HUES64 (cell line): Measurements from ENCODE around the gene WWC1.
A peak's percentile ranks its signal among the peaks of the same experiment; 100 is the strongest.

Source experiments
- H3K27ac ChIP-seq: 2 replicates; pipeline ENCODE4 v1.7.0; 2013; ENCODE audit warnings: low read depth, low read length, inconsistent platforms
- H3K27me3 ChIP-seq: 2 replicates; pipeline ENCODE4 v1.6.1; 2013; ENCODE audit warnings: mild to moderate bottlenecking, low read length; ENCODE audit not compliant: insufficient read depth
- H3K36me3 ChIP-seq: 2 replicates; pipeline ENCODE4 v1.6.1; 2013; ENCODE audit warnings: mild to moderate bottlenecking, low read length; ENCODE audit not compliant: insufficient read depth
- H3K4me1 ChIP-seq: 2 replicates; pipeline ENCODE4 v1.6.1; 2013; ENCODE audit warnings: mild to moderate bottlenecking, low read length, moderate library complexity; ENCODE audit not compliant: insufficient read depth
- H3K4me3 ChIP-seq: 2 replicates; pipeline ENCODE4 v1.5.1; 2013; ENCODE audit warnings: mild to moderate bottlenecking, low read length, moderate library complexity
- H3K9ac ChIP-seq: 2 replicates; pipeline ENCODE4 v1.6.1; 2013; ENCODE audit warnings: mild to moderate bottlenecking, low read depth, low read length
- H3K9me3 ChIP-seq: 2 replicates; pipeline ENCODE4 v1.6.1; 2013; ENCODE audit warnings: low read depth, low read length; ENCODE audit not compliant: insufficient read depth
- WGBS: fragments of 150-250, 120-280 bp; methylation state at CpG from one replicate; pipeline ENCODE4 v1.1.7; 2013; ENCODE audit warnings: missing lambda C conversion rate; 5-methylcytosine and 5-hydroxymethylcytosine counted together

The WWC1 gene

DNA sequence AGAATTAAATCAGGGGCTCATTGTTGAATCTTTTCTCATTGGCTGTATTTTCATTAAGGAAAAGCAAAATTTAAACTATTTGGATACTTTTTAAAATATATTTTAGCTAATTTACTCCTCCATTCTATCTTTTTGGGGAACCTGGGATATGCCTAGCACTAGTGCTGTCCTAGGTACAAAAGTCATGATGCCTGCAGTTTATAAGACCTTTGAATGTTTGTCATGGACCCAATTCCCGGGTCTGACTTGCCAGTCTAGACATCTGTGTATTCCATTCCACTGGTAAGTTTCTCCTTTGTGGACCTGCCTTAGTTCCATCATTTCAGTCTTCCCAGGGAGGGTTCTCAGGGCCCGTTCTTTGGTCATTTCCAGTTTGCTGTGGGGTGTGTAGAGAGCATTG is 63.0 kb downstream of the WWC1 start:
- Histone ChIP-seq H3K4me3 (no peak overlapping the region), H3K27me3 (no peaks in the 10 kb centered on the region), H3K36me3 (no peaks in the 10 kb centered on the region), H3K27ac (no peak overlapping the region), H3K4me1 (peaks cover 9% of the 10 kb centered on the region; the same call in 1 of the 2 replicates), H3K9me3 (no peaks in the 10 kb centered on the region), H3K9ac (no peak overlapping the region)
- 97% methylated on average over 2 of the region's 2 CpGs for WGBS

DNA sequence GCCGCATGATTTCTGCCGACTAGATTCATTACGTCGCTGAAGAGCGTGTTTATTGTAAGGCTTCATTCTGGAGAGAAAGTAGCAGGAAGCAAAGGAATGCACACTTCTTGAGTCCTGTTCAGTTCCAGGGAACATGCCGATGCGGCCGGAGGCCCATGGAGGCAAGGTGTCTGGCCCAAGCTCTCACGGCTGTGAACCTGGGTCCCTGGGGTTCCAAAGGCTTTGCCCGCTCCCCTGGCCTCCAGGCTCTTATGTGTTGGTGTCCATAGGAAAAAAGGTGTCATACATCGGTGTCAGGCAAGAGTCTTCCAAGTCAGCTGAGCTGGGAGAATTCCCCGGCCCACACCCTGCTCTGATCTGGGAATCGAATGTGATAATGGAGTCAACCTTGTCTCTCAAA is 64.7 kb downstream of the WWC1 start:
- H3K4me3 ChIP-seq = no peak overlapping the region
- no peaks in the 10 kb centered on the region for H3K9me3 ChIP-seq
- 93% methylated on average over 13 of the region's 13 CpGs for WGBS
- H3K36me3 ChIP-seq = no peaks in the 10 kb centered on the region
- H3K27me3 ChIP-seq = no peaks in the 10 kb centered on the region
- H3K27ac ChIP-seq = no peak overlapping the region
- H3K9ac ChIP-seq = no peak overlapping the region
- H3K4me1 ChIP-seq = peaks cover 10% of the 10 kb centered on the region; the same call in 1 of the 2 replicates

DNA sequence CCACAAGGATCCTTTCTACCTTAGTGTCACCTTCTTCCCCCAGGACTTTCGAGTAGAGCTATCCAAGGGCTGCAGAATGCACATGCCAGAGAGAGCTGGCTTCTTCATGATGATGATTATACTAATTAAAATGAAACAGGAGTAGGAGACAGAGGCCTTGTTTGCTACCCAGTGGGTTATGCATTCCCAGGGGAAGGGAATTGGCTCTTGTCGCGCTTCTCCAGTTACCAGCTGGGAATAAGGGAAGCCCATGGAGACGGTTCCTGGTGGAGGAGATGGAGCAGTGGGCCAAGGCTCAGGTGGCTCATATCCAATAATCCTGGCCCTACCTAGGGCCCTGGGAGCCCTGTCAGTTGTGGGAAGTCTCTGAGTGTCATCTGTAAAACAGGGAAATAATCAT is 65.1 kb downstream of the WWC1 start:
- H3K9me3 ChIP-seq = no peaks in the 10 kb centered on the region
- H3K9ac ChIP-seq = no peak overlapping the region
- no peaks in the 10 kb centered on the region for H3K27me3 ChIP-seq
- no peaks in the 10 kb centered on the region for H3K36me3 ChIP-seq
- 91% methylated on average over 4 of the region's 4 CpGs for WGBS
- H3K4me1 ChIP-seq = peaks cover 10% of the 10 kb centered on the region; the same call in 1 of the 2 replicates
- no peak overlapping the region for H3K4me3 ChIP-seq
- no peak overlapping the region for H3K27ac ChIP-seq

DNA sequence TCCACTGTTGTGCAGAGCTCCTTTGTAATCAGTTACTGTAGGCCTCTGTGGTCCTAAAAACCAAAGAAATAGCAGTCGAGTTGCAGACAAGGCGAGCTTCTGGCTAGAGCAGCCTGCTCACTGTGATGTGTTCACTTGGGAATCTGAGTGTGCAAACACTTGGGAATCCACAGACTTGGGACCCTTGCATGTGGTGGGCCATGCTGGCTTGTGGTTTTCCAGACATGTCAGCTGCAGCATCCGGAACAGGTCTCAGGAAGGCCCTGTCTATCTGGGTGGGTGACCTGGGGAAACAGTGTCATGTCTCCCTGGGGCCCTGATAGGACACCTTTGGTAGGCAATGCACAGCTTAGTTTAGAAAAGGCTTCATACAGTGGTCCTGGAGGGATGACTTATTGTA is 66.4 kb downstream of the WWC1 start:
- no peaks in the 10 kb centered on the region for H3K9me3 ChIP-seq
- 92% methylated on average over 3 of the region's 3 CpGs for WGBS
- no peaks in the 10 kb centered on the region for H3K36me3 ChIP-seq
- H3K9ac ChIP-seq = no peak overlapping the region
- H3K27ac ChIP-seq = no peak overlapping the region
- no peak overlapping the region for H3K4me3 ChIP-seq
- peaks cover 10% of the 10 kb centered on the region; the same call in 1 of the 2 replicates for H3K4me1 ChIP-seq
- H3K27me3 ChIP-seq = no peaks in the 10 kb centered on the region

DNA sequence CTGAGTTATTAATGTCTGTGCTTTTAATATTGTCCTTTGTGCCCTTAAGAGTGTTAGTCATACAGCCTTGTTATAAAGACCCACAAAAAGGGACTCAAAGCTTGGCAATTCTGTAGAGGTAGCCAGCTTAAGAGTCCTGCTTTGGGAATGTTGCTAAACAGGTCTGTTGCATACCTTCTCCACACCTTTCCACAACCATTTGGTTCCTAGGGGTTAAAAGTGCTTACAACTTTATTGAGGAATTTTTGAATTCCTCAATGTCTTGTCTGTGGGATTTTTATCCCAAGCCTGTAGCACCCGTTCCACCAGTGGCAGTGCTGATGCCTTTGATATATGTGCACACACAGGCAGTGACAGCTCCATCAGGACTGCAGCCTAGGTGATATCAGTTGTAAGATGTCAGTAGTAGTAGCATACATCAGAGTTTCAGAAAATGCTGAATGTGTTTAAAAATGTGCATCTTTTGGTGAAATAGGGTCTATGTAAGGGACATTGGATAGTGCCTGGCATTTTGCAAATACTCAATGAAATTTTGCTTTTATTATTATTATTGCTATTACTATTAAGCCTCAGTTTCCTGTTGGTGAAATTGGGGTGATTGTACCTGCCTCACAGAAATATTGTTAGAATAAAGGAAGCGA is 68.5 kb downstream of the WWC1 start:
- WGBS = 83% methylated on average over 2 of the region's 2 CpGs
- Histone ChIP-seq H3K4me3 (no peak overlapping the region), H3K9ac (no peak overlapping the region), H3K27me3 (no peaks in the 10 kb centered on the region), H3K4me1 (peaks cover 19% of the 10 kb centered on the region), H3K27ac (no peak overlapping the region), H3K9me3 (no peaks in the 10 kb centered on the region), H3K36me3 (no peaks in the 10 kb centered on the region)

DNA sequence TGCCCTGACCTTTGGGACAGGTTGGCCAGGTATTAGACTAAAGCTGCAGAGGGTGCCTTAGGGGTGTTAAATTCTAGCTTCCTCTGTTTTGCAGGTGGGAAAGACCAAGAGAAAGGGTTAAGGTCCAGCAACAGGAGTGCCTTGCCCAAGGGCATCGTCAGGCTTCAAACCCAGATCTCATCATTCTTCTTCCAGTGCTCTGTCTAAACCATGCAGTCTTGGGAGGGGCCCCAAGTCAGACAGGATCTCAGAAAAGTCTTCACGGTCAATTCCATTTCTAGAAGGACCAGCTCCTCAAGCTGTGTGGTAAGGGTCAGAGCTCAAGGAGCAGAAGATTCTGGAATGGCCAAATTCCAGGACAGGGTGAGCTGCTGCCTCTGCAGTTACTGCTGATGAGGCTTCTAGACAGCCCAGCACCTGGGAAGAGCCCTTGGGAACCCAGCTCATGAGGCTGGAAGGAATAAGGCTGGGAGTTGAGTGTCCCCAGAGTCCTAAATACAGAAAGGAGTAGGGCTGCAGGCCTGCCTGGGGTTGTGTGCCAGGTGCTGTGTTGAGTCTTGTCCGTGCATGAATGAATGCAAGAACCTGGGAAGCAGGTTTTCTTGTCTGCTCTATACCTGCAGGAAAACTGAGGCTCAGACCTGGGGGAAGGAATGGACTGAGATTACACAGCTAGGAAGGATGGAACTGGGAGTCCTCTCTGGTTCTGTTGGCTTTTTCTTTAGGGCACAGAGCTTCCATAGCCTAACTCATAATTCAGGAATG is 69.3 kb downstream of the WWC1 start:
- H3K36me3 ChIP-seq = no peaks in the 10 kb centered on the region
- H3K27ac ChIP-seq = no peak overlapping the region
- no peak overlapping the region for H3K9ac ChIP-seq
- H3K4me3 ChIP-seq = no peak overlapping the region
- H3K9me3 ChIP-seq = no peaks in the 10 kb centered on the region
- H3K27me3 ChIP-seq = no peaks in the 10 kb centered on the region
- WGBS = 91% methylated on average over 3 of the region's 3 CpGs
- peaks cover 27% of the 10 kb centered on the region for H3K4me1 ChIP-seq

DNA sequence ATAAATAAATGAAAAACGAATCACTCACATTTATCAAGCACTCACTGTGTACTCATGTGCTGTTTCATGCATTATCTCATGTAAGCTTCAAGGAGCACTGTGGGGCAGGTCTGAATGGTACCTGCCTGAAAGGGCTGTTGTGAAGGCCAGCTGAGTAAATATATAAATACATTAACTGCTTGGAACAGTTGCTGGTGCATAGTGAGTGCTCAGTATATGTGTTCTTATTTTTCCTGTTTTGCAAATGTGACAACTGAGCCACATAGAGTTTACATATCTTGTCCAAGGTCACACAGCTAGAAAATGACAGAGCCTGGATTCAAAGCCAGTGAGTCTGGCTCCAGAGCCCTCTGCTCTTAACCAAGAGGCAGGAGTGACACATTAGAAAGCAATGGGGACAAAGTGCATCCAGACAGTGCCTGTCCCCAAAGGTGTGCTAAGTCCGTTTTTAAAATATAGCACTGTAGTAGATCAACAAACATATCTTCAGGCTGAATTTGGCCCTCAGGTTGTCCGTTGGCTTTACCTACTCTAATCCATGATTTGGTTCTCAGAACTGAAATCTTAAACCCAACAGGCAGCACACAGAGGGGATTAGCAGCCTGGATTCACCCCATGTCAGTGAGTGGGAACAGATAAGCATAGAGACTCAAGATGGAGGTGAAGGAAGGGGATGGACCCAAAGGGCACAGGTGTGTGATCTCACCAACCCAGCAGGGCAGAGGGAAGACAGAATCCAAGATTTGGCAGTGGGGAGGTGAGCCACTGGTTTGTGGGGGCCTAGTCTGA is 70.8 kb downstream of the WWC1 start:
- H3K4me1 ChIP-seq = peaks cover 25% of the 10 kb centered on the region
- 93% methylated on average over 2 of the region's 3 CpGs for WGBS
- H3K9ac ChIP-seq = no peak overlapping the region
- no peak overlapping the region for H3K4me3 ChIP-seq
- H3K9me3 ChIP-seq = no peaks in the 10 kb centered on the region
- no peaks in the 10 kb centered on the region for H3K36me3 ChIP-seq
- no peaks in the 10 kb centered on the region for H3K27me3 ChIP-seq
- H3K27ac ChIP-seq = no peak overlapping the region

DNA sequence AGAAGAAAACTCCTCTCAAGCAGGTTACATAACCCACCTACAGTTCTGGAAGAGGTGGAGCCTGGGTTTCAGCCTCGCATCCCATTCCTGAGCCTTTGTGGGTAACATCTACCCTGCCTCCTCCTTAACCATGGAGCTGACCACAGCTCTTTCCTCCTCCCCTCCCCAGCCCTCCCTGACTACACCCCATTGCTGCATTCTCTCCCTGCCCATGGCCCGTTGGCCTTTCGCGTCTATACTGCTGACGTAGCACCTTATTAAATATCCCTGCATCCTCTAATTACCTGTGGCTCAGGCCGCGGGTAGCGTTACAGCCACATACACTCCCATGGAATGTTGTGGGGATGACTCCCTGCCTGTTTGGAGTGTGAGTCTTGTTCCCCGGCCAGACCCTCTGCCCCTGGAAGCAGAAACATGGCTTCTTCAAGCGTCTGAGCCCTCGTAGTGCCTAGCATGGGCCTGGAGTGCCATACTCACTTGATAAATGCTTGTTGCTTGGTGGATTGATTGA is 72.8 kb downstream of the WWC1 start:
- H3K27me3 ChIP-seq = no peaks in the 10 kb centered on the region
- H3K27ac ChIP-seq = no peak overlapping the region
- no peaks in the 10 kb centered on the region for H3K9me3 ChIP-seq
- H3K36me3 ChIP-seq = no peaks in the 10 kb centered on the region
- H3K9ac ChIP-seq = no peak overlapping the region
- no peak overlapping the region for H3K4me3 ChIP-seq
- H3K4me1 ChIP-seq = peaks cover 27% of the 10 kb centered on the region
- WGBS = 94% methylated on average over 11 of the region's 11 CpGs

DNA sequence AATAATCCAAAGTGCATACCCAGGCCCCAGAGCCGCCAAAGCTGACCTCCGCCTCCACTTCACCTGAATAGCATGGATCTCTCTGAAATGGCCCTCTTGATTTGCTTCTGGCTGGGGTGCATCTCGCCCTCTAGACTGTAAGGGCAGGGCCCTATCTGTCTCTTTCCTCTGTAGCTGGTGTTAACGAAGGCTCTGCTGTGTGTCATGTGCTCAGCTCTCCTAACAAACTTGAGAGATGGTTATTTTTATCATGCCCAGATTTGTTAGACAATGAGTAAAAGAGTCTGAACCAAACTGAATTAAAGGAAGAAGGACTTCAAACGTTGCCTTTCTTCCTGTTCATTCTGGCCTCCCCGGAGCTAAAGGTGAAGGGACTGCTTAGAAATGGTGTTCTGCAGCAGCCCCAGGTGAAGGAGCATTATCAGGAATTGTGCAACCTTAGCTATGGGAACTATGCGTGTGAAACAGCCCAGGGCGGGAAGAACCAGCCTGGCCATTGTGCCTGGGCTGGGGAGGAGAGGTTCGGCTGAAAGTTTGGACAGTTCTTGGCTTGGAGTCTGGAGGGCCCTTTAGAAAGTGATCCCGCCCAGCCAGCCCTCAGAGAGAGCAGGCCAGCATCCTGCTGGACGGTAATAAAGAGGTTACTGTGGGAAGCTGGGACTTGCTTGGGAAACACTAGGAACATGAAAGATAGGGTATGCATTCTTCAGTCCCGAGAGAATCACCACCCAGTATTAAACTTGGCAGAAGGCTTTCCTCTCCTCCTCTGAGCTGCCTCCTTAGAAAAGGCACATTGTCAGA is 73.5 kb downstream of the WWC1 start:
- no peaks in the 10 kb centered on the region for H3K36me3 ChIP-seq
- H3K27me3 ChIP-seq = no peaks in the 10 kb centered on the region
- H3K27ac ChIP-seq = peak overlapping the region; percentile 20; the same call in 1 of the 2 replicates
- WGBS = 76% methylated on average over 12 of the region's 12 CpGs
- H3K9ac ChIP-seq = no peak overlapping the region
- H3K9me3 ChIP-seq = no peaks in the 10 kb centered on the region
- H3K4me3 ChIP-seq = no peak overlapping the region
- H3K4me1 ChIP-seq = peaks cover 23% of the 10 kb centered on the region

DNA sequence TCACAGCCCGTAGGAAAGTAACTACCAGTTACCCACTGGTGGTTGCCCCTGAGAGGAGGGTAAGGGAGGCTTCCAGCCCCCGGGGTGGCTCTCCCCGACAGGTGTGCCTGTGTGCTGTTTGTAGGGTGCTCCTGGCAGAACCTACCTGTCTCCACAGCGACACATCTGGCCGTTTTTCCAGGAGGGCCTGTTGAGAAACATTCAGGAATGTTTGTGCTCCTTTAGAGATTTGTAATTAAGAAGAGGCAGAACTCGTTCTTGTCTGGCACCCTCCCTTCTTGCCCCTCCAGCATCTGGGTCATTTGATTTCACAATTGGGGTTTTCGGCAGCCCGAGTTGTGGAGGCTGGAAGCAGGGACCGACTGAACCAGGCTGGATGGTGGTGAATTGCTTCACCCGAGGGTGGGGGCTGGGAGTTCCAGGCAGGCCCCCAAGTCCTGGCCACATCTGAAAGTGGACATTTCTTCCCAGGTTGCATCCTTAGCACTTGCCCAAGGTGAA is 74.2 kb downstream of the WWC1 start:
- 86% methylated on average over 10 of the region's 10 CpGs for WGBS
- H3K4me1 ChIP-seq = peaks cover 23% of the 10 kb centered on the region
- H3K27me3 ChIP-seq = no peaks in the 10 kb centered on the region
- no peak overlapping the region for H3K4me3 ChIP-seq
- H3K36me3 ChIP-seq = no peaks in the 10 kb centered on the region
- no peak overlapping the region for H3K9ac ChIP-seq
- no peaks in the 10 kb centered on the region for H3K9me3 ChIP-seq
- peak overlapping the region; percentile 20; the same call in 1 of the 2 replicates for H3K27ac ChIP-seq
